Measurements from ENCODE around the gene ACYP1.

DNA sequence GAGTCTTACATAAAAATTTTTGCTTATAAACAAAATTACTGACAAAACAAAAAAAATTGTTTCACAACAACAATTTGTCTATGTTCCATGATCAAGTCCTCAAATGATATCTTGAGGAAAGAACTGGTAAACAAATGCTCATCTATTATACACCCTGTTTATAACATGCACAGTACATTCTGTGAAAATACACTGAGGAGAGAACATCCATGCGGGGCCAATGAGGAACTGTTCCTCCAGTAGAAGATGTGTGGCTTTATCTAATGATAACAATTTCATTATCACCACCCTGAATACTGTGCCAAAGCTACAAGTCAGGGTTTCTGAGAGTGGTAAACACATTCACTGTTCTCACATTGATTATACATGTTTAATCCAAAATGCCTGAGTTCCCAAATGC lies 23.3 kb downstream of the ACYP1 start:
- TF ChIP-seq, protein P1, sequence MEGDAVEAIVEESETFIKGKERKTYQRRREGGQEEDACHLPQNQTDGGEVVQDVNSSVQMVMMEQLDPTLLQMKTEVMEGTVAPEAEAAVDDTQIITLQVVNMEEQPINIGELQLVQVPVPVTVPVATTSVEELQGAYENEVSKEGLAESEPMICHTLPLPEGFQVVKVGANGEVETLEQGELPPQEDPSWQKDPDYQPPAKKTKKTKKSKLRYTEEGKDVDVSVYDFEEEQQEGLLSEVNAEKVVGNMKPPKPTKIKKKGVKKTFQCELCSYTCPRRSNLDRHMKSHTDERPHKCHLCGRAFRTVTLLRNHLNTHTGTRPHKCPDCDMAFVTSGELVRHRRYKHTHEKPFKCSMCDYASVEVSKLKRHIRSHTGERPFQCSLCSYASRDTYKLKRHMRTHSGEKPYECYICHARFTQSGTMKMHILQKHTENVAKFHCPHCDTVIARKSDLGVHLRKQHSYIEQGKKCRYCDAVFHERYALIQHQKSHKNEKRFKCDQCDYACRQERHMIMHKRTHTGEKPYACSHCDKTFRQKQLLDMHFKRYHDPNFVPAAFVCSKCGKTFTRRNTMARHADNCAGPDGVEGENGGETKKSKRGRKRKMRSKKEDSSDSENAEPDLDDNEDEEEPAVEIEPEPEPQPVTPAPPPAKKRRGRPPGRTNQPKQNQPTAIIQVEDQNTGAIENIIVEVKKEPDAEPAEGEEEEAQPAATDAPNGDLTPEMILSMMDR (IDR thresholded peaks at IDR 0.05), result no peak
- TF ChIP-seq ZFX (IDR thresholded peaks at IDR 0.05; ENCODE audit: borderline replicate concordance), result no peak
